Spleen (tissue), 11 donors: ENCODE data around the gene EMC9. TPM values are rescaled to one million over a fixed set of nuclear protein-coding genes. Genes with fewer than 3 reads are reported as not detected.

Experiments
- DNase-seq: peaks from one replicate; pipeline ENCODE4 v3.0.0-alpha.2; 2020
- H3K27ac ChIP-seq, 8 donors: fragments of 200-600 bp; sonication (generic) in 7 of 8; 1 replicate in 4 of 8; 2 replicates in 4 of 8; pipeline versions ENCODE4 v1.5.0 to v1.8.0; 2016 to 2021; ENCODE audit warnings: inconsistent platforms in 4 of 8, mild to moderate bottlenecking in 4 of 8, moderate library complexity in 1 of 8
- H3K27me3 ChIP-seq, 7 donors: fragments of 200-600 bp; sonication (generic) in 6 of 7; replicated peaks in 1 of 7; 1 replicate in 4 of 7; 2 replicates in 3 of 7; pipeline versions ENCODE4 v1.5.0 to v1.8.0; 2016 to 2021; ENCODE audit warnings: inconsistent platforms in 3 of 7, mild to moderate bottlenecking in 1 of 7
- H3K36me3 ChIP-seq, 6 donors: fragments of 200-600 bp; sonication (generic) in 5 of 6; 1 replicate in 4 of 6; 2 replicates in 2 of 6; pipeline versions ENCODE4 v1.5.0 to v1.8.0; 2016 to 2021; ENCODE audit warnings: inconsistent platforms in 2 of 6
- H3K4me1 ChIP-seq, 6 donors: fragments of 200-600 bp; sonication (generic) in 5 of 6; 1 replicate in 3 of 6; 2 replicates in 3 of 6; pipeline versions ENCODE4 v1.5.0 to v1.8.0; 2016 to 2021; ENCODE audit warnings: inconsistent platforms in 3 of 6
- H3K4me3 ChIP-seq, 8 donors: fragments of 200-600 bp; sonication (generic) in 7 of 8; 1 replicate in 4 of 8; 2 replicates in 4 of 8; pipeline versions ENCODE4 v1.5.0 to v1.8.0; 2016 to 2021; ENCODE audit warnings: inconsistent platforms in 4 of 8, mild to moderate bottlenecking in 4 of 8, moderate library complexity in 2 of 8
- H3K9me3 ChIP-seq, 8 donors: fragments of 200-600 bp; sonication (generic) in 7 of 8; 1 replicate in 4 of 8; 2 replicates in 4 of 8; pipeline versions ENCODE4 v1.5.0 to v1.8.0; 2016 to 2021; ENCODE audit warnings: inconsistent platforms in 4 of 8
- CTCF ChIP-seq, 11 experiments: fragments of 200-600 bp in 7 of 11; fragments of 450-650 bp in 4 of 11; sonication (generic) in 4 of 11; IDR thresholded peaks in 8 of 11; conservative IDR thresholded peaks in 3 of 11; 1 replicate in 7 of 11; 2 replicates in 4 of 11; pipeline versions ENCODE4 v1.4.0 to v1.8.0; 2016 to 2021; ENCODE audit warnings: antibody characterized with exemption in 11 of 11, inconsistent platforms in 4 of 11, mild to moderate bottlenecking in 1 of 11
- POLR2A ChIP-seq, 3 donors: fragments of 450-650 bp; IDR thresholded peaks; one replicate each; pipeline ENCODE4 v1.5.1; 2017; ENCODE audit warnings: antibody characterized with exemption in 3 of 3, mild to moderate bottlenecking in 1 of 3
- POLR2AphosphoS5 ChIP-seq, 3 donors: sonication (generic); formaldehyde crosslinking; IDR thresholded peaks; one replicate each; pipeline ENCODE4 v1.5.1; 2017; ENCODE audit warnings: antibody characterized with exemption in 3 of 3
- WGBS, 5 donors: extraction: QIAGEN DNeasy Blood & Tissue Kit in 3 of 5; methylation state at CpG; one replicate each; pipeline versions ENCODE4 v1.1.5 to v1.1.7; 2013 to 2018; 5-methylcytosine and 5-hydroxymethylcytosine counted together
- intact Hi-C: fragments of 100-400 bp; cut with DNase I; formaldehyde crosslinking; loops from one replicate; pipeline ENCODE4 v1.15.0; 2023; ENCODE audit warnings: low total_unique reads
- polyA plus RNA-seq, 3 donors: library from polyadenylated mRNA; stranded (reverse); fragments of 200-250 nt; gene quantifications; one replicate each; pipeline ENCODE4 v1.2.1, GENCODE V29; 2013
- total RNA-seq, 7 donors: library from RNA; depleted of rRNA in 3 of 7; stranded (reverse); fragments of >200 nt in 3 of 7; fragmentation: NEBNext Ultra II Directional in 4 of 7; extraction: Animal tissue kit (Norgen Biotek cat#: 25700) in 4 of 7; gene quantifications; one replicate each; pipeline versions ENCODE4 v1.1.0 to v1.2.1, GENCODE V29; 2016 to 2021
- donor health status: healthy with polysubstance abuse.
- donor health status: DM: no; HTN: no; CAD: no; lungs with moderate emphysema.
- donor health status: DM: no; HTN: no; CAD: no.
- donor health status: Bipolar disorder and iron deficiency.
- donor health status: healthy.
- donor health status: DM: no; HTN: no; CAD: no.
- donor health status: DM: yes; HTN: yes; CAD: no.

The EMC9 gene
- total and polyA plus RNA-seq, 10 donors: 17.7 to 50.6 (median 22.3) TPM

- Histone ChIP-seq H3K36me3 (peaks cover 3 to 47% (median 30%) of the 10 kb centered on the region in 6 donors), H3K27me3 (no peaks in the 10 kb centered on the region), H3K27ac (peak overlapping the region in 5 of 8 donors; percentile 9 to 98 (median 96)), H3K4me3 (peak overlapping the region in 1 of 8 donors; percentile 97), H3K9me3 (no peaks in the 10 kb centered on the region), H3K4me1 (peaks cover 41 to 84% (median 64%) of the 10 kb centered on the region in 6 donors)
- WGBS, 5 donors: 78 to 87% (median 84%) methylated on average over 13 of the region's 13 CpGs
- peak; percentile 76 for DNase-seq
- TF ChIP-seq CTCF (IDR thresholded peaks at IDR 0.05 in 8 of 11, conservative IDR thresholded peaks at IDR 0.05 in 3 of 11) (no peak), POLR2AphosphoS5 (IDR thresholded peaks at IDR 0.05) (peak in 2 of 3 donors; percentile 30 to 53)
- intact Hi-C loops: no loop called here
Measured at GRCh38 chr14:24138396-24139271, 2.8 kb downstream of the EMC9 start.

- Histone ChIP-seq H3K27me3 (no peaks in the 10 kb centered on the region), H3K4me3 (peak overlapping the region in 4 of 8 donors; percentile 11 to 97 (median 82)), H3K27ac (peak overlapping the region in 5 of 8 donors; percentile 92 to 99 (median 97)), H3K9me3 (no peaks in the 10 kb centered on the region), H3K4me1 (peaks cover 41 to 82% (median 63%) of the 10 kb centered on the region in 6 donors), H3K36me3 (peaks cover 3 to 38% (median 25%) of the 10 kb centered on the region in 6 donors)
- WGBS, 5 donors: 86 to 94% (median 88%) methylated on average over 8 of the region's 8 CpGs
- intact Hi-C loops: no loop called here
- TF ChIP-seq POLR2AphosphoS5 (IDR thresholded peaks at IDR 0.05): no peak
- no peak for TF ChIP-seq CTCF (IDR thresholded peaks at IDR 0.05 in 8 of 11, conservative IDR thresholded peaks at IDR 0.05 in 3 of 11)
- no peak for TF ChIP-seq POLR2A (IDR thresholded peaks at IDR 0.05)
- DNase-seq: peak; percentile 69
Measured at GRCh38 chr14:24137529-24138395, 3.6 kb downstream of the EMC9 start.

GRCh38 chr14:24136684-24137528 is 4.5 kb downstream of the EMC9 start:
- Histone ChIP-seq H3K27ac (peak overlapping the region; percentile 92 to 99 (median 97)), H3K27me3 (no peaks in the 10 kb centered on the region), H3K36me3 (peaks cover 3 to 36% (median 25%) of the 10 kb centered on the region in 6 donors), H3K9me3 (no peaks in the 10 kb centered on the region), H3K4me1 (peaks cover 40 to 82% (median 63%) of the 10 kb centered on the region in 6 donors), H3K4me3 (peak overlapping the region; percentile 72 to 98 (median 92))
- WGBS, 5 donors: 28 to 44% (median 32%) methylated on average over 13 of the region's 13 CpGs
- peak; percentile 76 for DNase-seq
- intact Hi-C loops: no loop called here
- no peak for TF ChIP-seq CTCF (IDR thresholded peaks at IDR 0.05 in 8 of 11, conservative IDR thresholded peaks at IDR 0.05 in 3 of 11)
- no peak for TF ChIP-seq POLR2A (IDR thresholded peaks at IDR 0.05)
- TF ChIP-seq POLR2AphosphoS5 (IDR thresholded peaks at IDR 0.05): no peak
